Loucy (cell line): ENCODE measurements around the gene WDR37.
"Not testable (repeated sequence)": the region's sequence is repeated elsewhere in the genome, so short reads cannot be mapped to it uniquely, and the experiment has no call there.

ENCODE experiments used
- H2AFZ ChIP-seq: fragments of 200-600 bp; sonication (generic); 2 replicates; pipeline ENCODE4 v1.6.0; 2016; ENCODE audit warnings: antibody characterized with exemption, mild to moderate bottlenecking, low read length, moderate library complexity
- H3F3A ChIP-seq: fragments of 200-600 bp; 2 replicates; pipeline ENCODE4 v1.6.0; 2016; ENCODE audit warnings: antibody characterized with exemption, low read depth, mild to moderate bottlenecking
- H3K27me3 ChIP-seq: fragments of 200-600 bp; sonication (generic); 2 replicates; pipeline ENCODE4 v1.6.1; 2014; ENCODE audit warnings: low read length, mild to moderate bottlenecking; ENCODE audit not compliant: insufficient read depth, poor library complexity, severe bottlenecking
- H3K36me3 ChIP-seq: fragments of 200-600 bp; sonication (generic); 2 replicates; pipeline ENCODE4 v1.6.1; 2016; ENCODE audit warnings: low read length; ENCODE audit not compliant: insufficient read depth
- H3K4me1 ChIP-seq: fragments of 200-600 bp; sonication (generic); 2 replicates; pipeline ENCODE4 v1.5.1; 2014; ENCODE audit warnings: low read length, mild to moderate bottlenecking; ENCODE audit not compliant: insufficient read depth, poor library complexity, severe bottlenecking
- H3K4me2 ChIP-seq: fragments of 200-600 bp; sonication (generic); 2 replicates; pipeline ENCODE4 v1.6.0; 2014; ENCODE audit warnings: antibody characterized with exemption, low read length, low read depth, mild to moderate bottlenecking; ENCODE audit not compliant: poor library complexity, severe bottlenecking
- H3K4me3 ChIP-seq: fragments of 200-600 bp; sonication (generic); 2 replicates; pipeline ENCODE4 v1.5.1; 2014; ENCODE audit warnings: low read length, mild to moderate bottlenecking, mixed read lengths; ENCODE audit not compliant: poor library complexity, severe bottlenecking
- H3K79me2 ChIP-seq: fragments of 200-600 bp; sonication (generic); 2 replicates; pipeline ENCODE4 v1.6.1; 2014; ENCODE audit warnings: low read length; ENCODE audit not compliant: insufficient read depth
- H3K9ac ChIP-seq: fragments of 200-600 bp; sonication (generic); 2 replicates; pipeline ENCODE4 v1.6.0; 2014; ENCODE audit warnings: mild to moderate bottlenecking, low read depth, low read length, moderate library complexity; ENCODE audit not compliant: poor library complexity, severe bottlenecking
- H3K9me2 ChIP-seq: fragments of 200-600 bp; sonication (generic); replicated peaks from 2 replicates; pipeline ENCODE4 v1.6.1; 2016; ENCODE audit warnings: low read depth, low read length, mixed read lengths
- H3K9me3 ChIP-seq: fragments of 200-600 bp; sonication (generic); 2 replicates; pipeline ENCODE4 v1.6.1; 2014; ENCODE audit warnings: mild to moderate bottlenecking, antibody characterized with exemption, low read length, low read depth; ENCODE audit not compliant: insufficient read depth
- H4K20me1 ChIP-seq: fragments of 200-600 bp; sonication (generic); 2 replicates; pipeline ENCODE4 v1.6.0; 2014; ENCODE audit warnings: antibody characterized with exemption, low read length, mild to moderate bottlenecking; ENCODE audit not compliant: insufficient read depth, poor library complexity, severe bottlenecking
- CTCF ChIP-seq: fragments of 200-600 bp; sonication (generic); conservative IDR thresholded peaks from 2 replicates; pipeline ENCODE4 v1.5.1; 2014; ENCODE audit warnings: mild to moderate bottlenecking, antibody characterized with exemption, low read length
- EZH2phosphoT487 ChIP-seq: fragments of 200-600 bp; IDR thresholded peaks from 2 replicates; pipeline ENCODE4 v1.6.1; 2018; ENCODE audit warnings: antibody characterized with exemption, mild to moderate bottlenecking, moderate library complexity, borderline replicate concordance

WDR37 gene

GRCh38 chr10:1160561-1161314 is 104.6 kb downstream of the WDR37 start:
- no peaks in the 10 kb centered on the region for H3K79me2 ChIP-seq
- H3K4me1 ChIP-seq: no peaks in the 10 kb centered on the region
- no peak for TF ChIP-seq EZH2phosphoT487
- TF ChIP-seq CTCF: no peak
- H4K20me1 ChIP-seq: no peaks in the 10 kb centered on the region
- no peaks in the 10 kb centered on the region for H3K9me3 ChIP-seq
- H3K9ac ChIP-seq: no peak overlapping the region
- no peaks in the 10 kb centered on the region for H3F3A ChIP-seq
- no peak overlapping the region for H3K4me3 ChIP-seq
- H3K4me2 ChIP-seq: no peak overlapping the region
- no peaks in the 10 kb centered on the region for H3K9me2 ChIP-seq
- no peak overlapping the region for H2AFZ ChIP-seq
- H3K27me3 ChIP-seq: no peaks in the 10 kb centered on the region
- no peaks in the 10 kb centered on the region for H3K36me3 ChIP-seq

- H3K9me3 ChIP-seq, H3K9ac ChIP-seq, H2AFZ ChIP-seq, H3K4me3 ChIP-seq, H3K4me2 ChIP-seq, H3K27me3 ChIP-seq, H4K20me1 ChIP-seq, H3K79me2 ChIP-seq, H3K36me3 ChIP-seq, H3K4me1 ChIP-seq, H3F3A ChIP-seq, H3K9me2 ChIP-seq: not testable (repeated sequence)
These were observed 105.1 kb downstream of the WDR37 start for GRCh38 chr10:1161315-1161673.

GRCh38 chr10:1162481-1163203 is 106.5 kb downstream of the WDR37 start:
- no peak overlapping the region for H3K4me2 ChIP-seq
- no peak overlapping the region for H2AFZ ChIP-seq
- H3K4me3 ChIP-seq: no peak overlapping the region
- no peaks in the 10 kb centered on the region for H3F3A ChIP-seq
- H3K9me3 ChIP-seq: no peaks in the 10 kb centered on the region
- H4K20me1 ChIP-seq: no peaks in the 10 kb centered on the region
- H3K36me3 ChIP-seq: no peaks in the 10 kb centered on the region
- no peaks in the 10 kb centered on the region for H3K4me1 ChIP-seq
- no peak overlapping the region for H3K9ac ChIP-seq
- H3K9me2 ChIP-seq: no peaks in the 10 kb centered on the region
- TF ChIP-seq EZH2phosphoT487: no peak
- no peak for TF ChIP-seq CTCF
- no peaks in the 10 kb centered on the region for H3K27me3 ChIP-seq
- no peaks in the 10 kb centered on the region for H3K79me2 ChIP-seq
